Smooth muscle cell (in vitro differentiated cells): Measurements from ENCODE around the gene DDN. TPM values are rescaled to one million over a fixed set of nuclear protein-coding genes. Genes with fewer than 3 reads are reported as not detected.

Source experiments
- DNase-seq: peaks from one replicate; lab custom pipeline; 2025; ENCODE audit not compliant: unreplicated experiment; lab: John Stamatoyannopoulos, UW
- H2AFZ ChIP-seq: fragments of 200-600 bp; sonication (generic); 2 replicates; pipeline ENCODE4 v1.6.0; 2016; ENCODE audit warnings: antibody characterized with exemption, low read depth, mild to moderate bottlenecking
- H3F3A ChIP-seq: fragments of 200-600 bp; sonication (generic); 2 replicates; pipeline ENCODE4 v1.6.0; 2017; ENCODE audit warnings: antibody characterized with exemption, low read depth
- H3K27ac ChIP-seq: fragments of 200-600 bp; sonication (generic); 2 replicates; pipeline ENCODE4 v1.5.1; 2016; ENCODE audit warnings: low read depth, mild to moderate bottlenecking
- H3K27me3 ChIP-seq: fragments of 200-600 bp; sonication (generic); 2 replicates; pipeline ENCODE4 v1.6.1; 2016; ENCODE audit warnings: low read depth, mild to moderate bottlenecking
- H3K36me3 ChIP-seq: fragments of 200-600 bp; sonication (generic); 2 replicates; pipeline ENCODE4 v1.5.1; 2016; ENCODE audit warnings: low read depth
- H3K4me1 ChIP-seq: fragments of 200-600 bp; sonication (generic); 2 replicates; pipeline ENCODE4 v1.5.1; 2016; ENCODE audit warnings: low read depth
- H3K4me2 ChIP-seq: fragments of 200-600 bp; sonication (generic); 2 replicates; pipeline ENCODE4 v1.6.0; 2016; ENCODE audit warnings: mild to moderate bottlenecking
- H3K4me3 ChIP-seq: fragments of 200-600 bp; sonication (generic); 2 replicates; pipeline ENCODE4 v1.5.1; 2016; ENCODE audit warnings: mild to moderate bottlenecking
- H3K79me2 ChIP-seq: fragments of 200-600 bp; sonication (generic); 2 replicates; pipeline ENCODE4 v1.6.0; 2016; ENCODE audit warnings: low read depth, mild to moderate bottlenecking
- H3K9ac ChIP-seq: fragments of 200-600 bp; sonication (generic); 2 replicates; pipeline ENCODE4 v1.6.0; 2016; ENCODE audit warnings: low read depth
- H3K9me3 ChIP-seq: fragments of 200-600 bp; sonication (generic); replicated peaks from 2 replicates; pipeline ENCODE4 v1.5.1; 2016; ENCODE audit warnings: low read depth
- H4K20me1 ChIP-seq: fragments of 200-600 bp; sonication (generic); 2 replicates; pipeline ENCODE4 v1.6.0; 2016; ENCODE audit warnings: low read depth
- WGBS: methylation state at CpG from one replicate; pipeline ENCODE4 v1.1.7; 2016; ENCODE audit warnings: low lambda C conversion rate; 5-methylcytosine and 5-hydroxymethylcytosine counted together
- polyA plus RNA-seq: library from polyadenylated mRNA; unstranded; fragments of >200 nt; fragmentation: Nextera tagmentation; extraction: Ambion mirVana; gene quantifications from 2 replicates; pipeline ENCODE4 v1.2.1, GENCODE V29; 2016
- total RNA-seq: library from RNA; depleted of rRNA; stranded (reverse); fragments of >200 nt; gene quantifications from 2 replicates; pipeline ENCODE4 v1.2.3, GENCODE V29; 2014
- TF ChIP-seq, protein P1 (sequence below): fragments of 200-600 bp; sonication (generic); IDR thresholded peaks from 2 replicates; pipeline ENCODE4 v1.5.1; 2017; ENCODE audit warnings: borderline replicate concordance, mild to moderate bottlenecking, antibody characterized with exemption; ENCODE audit not compliant: insufficient read depth, poor library complexity, severe bottlenecking

DDN gene
- total and polyA plus RNA-seq, 2 experiments from 2014 or later: 0.03 to 0.13 TPM

DNA sequence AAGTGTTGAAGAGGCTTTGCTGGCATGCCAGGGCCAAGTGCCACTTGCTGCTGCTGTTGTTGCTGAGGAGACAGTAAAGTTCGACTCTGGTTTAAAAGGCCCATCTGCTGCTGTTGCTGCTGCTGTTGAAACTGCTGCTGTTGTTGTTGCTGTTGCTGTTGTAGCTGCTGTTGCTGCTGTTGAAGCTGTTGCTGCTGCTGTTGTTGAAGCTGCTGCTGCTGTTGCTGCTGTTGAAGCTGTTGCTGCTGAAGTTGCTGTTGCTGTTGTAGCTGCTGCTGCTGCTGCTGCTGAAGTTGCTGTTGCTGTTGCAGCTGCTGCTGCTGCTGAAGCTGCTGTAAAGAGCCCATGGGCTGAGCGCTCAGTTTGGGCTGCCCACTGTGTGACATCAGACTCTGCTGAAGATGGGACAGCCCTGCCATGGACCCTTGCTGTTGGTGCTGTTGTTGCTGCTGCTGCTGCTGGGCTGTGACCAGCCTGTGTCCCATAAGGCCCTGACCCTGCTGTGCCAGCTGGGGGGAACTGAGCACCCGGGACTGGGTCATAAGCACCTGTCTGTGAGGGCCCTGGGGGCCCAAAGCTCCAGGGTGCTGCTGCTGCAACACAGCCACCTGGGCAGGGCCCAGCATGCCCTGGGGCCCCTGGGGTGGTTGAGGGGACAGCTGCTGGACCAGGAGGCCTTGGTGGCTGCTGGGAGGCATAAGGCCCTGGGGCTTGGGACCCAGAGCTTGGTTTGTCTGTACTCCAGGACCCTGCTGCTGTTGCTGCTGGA, 33.7 kb upstream of the DDN start:
- H3K79me2 ChIP-seq: peaks cover 6% of the 10 kb centered on the region
- H4K20me1 ChIP-seq: peaks cover 39% of the 10 kb centered on the region
- TF ChIP-seq, protein P1, sequence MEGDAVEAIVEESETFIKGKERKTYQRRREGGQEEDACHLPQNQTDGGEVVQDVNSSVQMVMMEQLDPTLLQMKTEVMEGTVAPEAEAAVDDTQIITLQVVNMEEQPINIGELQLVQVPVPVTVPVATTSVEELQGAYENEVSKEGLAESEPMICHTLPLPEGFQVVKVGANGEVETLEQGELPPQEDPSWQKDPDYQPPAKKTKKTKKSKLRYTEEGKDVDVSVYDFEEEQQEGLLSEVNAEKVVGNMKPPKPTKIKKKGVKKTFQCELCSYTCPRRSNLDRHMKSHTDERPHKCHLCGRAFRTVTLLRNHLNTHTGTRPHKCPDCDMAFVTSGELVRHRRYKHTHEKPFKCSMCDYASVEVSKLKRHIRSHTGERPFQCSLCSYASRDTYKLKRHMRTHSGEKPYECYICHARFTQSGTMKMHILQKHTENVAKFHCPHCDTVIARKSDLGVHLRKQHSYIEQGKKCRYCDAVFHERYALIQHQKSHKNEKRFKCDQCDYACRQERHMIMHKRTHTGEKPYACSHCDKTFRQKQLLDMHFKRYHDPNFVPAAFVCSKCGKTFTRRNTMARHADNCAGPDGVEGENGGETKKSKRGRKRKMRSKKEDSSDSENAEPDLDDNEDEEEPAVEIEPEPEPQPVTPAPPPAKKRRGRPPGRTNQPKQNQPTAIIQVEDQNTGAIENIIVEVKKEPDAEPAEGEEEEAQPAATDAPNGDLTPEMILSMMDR: no peak
- no peak overlapping the region for H3K27ac ChIP-seq
- no peaks in the 10 kb centered on the region for H3F3A ChIP-seq
- H3K9me3 ChIP-seq: no peaks in the 10 kb centered on the region
- no peak overlapping the region for H3K4me3 ChIP-seq
- H3K4me1 ChIP-seq: no peaks in the 10 kb centered on the region
- H2AFZ ChIP-seq: no peak overlapping the region
- no peak for DNase-seq
- H3K36me3 ChIP-seq: peaks cover 8% of the 10 kb centered on the region
- H3K27me3 ChIP-seq: no peaks in the 10 kb centered on the region
- 91% methylated on average over 3 of the region's 3 CpGs for WGBS
- H3K9ac ChIP-seq: no peak overlapping the region
- no peak overlapping the region for H3K4me2 ChIP-seq

- Histone ChIP-seq H3K9me3 (no peaks in the 10 kb centered on the region), H3F3A (no peaks in the 10 kb centered on the region), H3K36me3 (peaks cover 8% of the 10 kb centered on the region), H3K4me2 (no peak overlapping the region), H4K20me1 (peaks cover 33% of the 10 kb centered on the region), H3K9ac (no peak overlapping the region), H3K4me1 (no peaks in the 10 kb centered on the region), H3K4me3 (no peak overlapping the region), H3K79me2 (peaks cover 6% of the 10 kb centered on the region), H3K27me3 (no peaks in the 10 kb centered on the region), H3K27ac (no peak overlapping the region), H2AFZ (no peak overlapping the region)
- 91% methylated on average over 4 of the region's 4 CpGs for WGBS
- TF ChIP-seq, protein P1: no peak
- no peak for DNase-seq
These were observed 33.1 kb upstream of the DDN start for GRCh38 chr12:49032276-49032675.

- Histone ChIP-seq H3K4me1 (no peaks in the 10 kb centered on the region), H2AFZ (no peak overlapping the region), H3K4me3 (no peak overlapping the region), H3K79me2 (peaks cover 3% of the 10 kb centered on the region), H4K20me1 (peaks cover 27% of the 10 kb centered on the region), H3K27ac (no peak overlapping the region), H3K36me3 (peaks cover 8% of the 10 kb centered on the region), H3K27me3 (no peaks in the 10 kb centered on the region), H3K9ac (no peak overlapping the region), H3K9me3 (no peaks in the 10 kb centered on the region), H3K4me2 (no peak overlapping the region), H3F3A (no peaks in the 10 kb centered on the region)
- TF ChIP-seq, protein P1: no peak
- WGBS: 99% methylated on average over 8 of the region's 8 CpGs
- no peak for DNase-seq
These were observed 32.5 kb upstream of the DDN start for GRCh38 chr12:49031573-49032161.
